Hepatocyte (in vitro differentiated cells): ENCODE measurements around the gene WDR6. TPM values are rescaled to one million over a fixed set of nuclear protein-coding genes. Genes with fewer than 3 reads are reported as not detected.

Source experiments
- DNase-seq: peaks from one replicate; pipeline ENCODE4 v3.0.0-alpha.2; 2016; ENCODE audit warnings: low spot score
- H2AFZ ChIP-seq: fragments of 200-600 bp; sonication (generic); 2 replicates; pipeline ENCODE4 v1.6.0; 2016; ENCODE audit warnings: antibody characterized with exemption, mild to moderate bottlenecking
- H3K27ac ChIP-seq: fragments of 200-600 bp; sonication (generic); 2 replicates; pipeline ENCODE4 v1.5.1; 2016; ENCODE audit warnings: mild to moderate bottlenecking
- H3K27me3 ChIP-seq: fragments of 200-600 bp; sonication (generic); 2 replicates; pipeline ENCODE4 v1.6.1; 2016
- H3K36me3 ChIP-seq: fragments of 200-600 bp; sonication (generic); replicated peaks from 2 replicates; pipeline ENCODE4 v1.5.1; 2016; ENCODE audit warnings: low read depth; ENCODE audit not compliant: insufficient read depth
- H3K4me1 ChIP-seq: fragments of 200-600 bp; sonication (generic); 2 replicates; pipeline ENCODE4 v1.5.1; 2016; ENCODE audit warnings: mild to moderate bottlenecking, moderate library complexity; ENCODE audit not compliant: insufficient read depth
- H3K4me2 ChIP-seq: fragments of 200-600 bp; sonication (generic); 2 replicates; pipeline ENCODE4 v1.6.0; 2016
- H3K4me3 ChIP-seq: fragments of 200-600 bp; sonication (generic); 2 replicates; pipeline ENCODE4 v1.5.1; 2016; ENCODE audit warnings: mild to moderate bottlenecking
- H3K79me2 ChIP-seq: fragments of 200-600 bp; sonication (generic); 2 replicates; pipeline ENCODE4 v1.6.0; 2017; ENCODE audit warnings: mild to moderate bottlenecking
- H3K9me2 ChIP-seq: fragments of 200-600 bp; sonication (generic); replicated peaks from 2 replicates; pipeline ENCODE4 v1.6.0; 2017; ENCODE audit warnings: mild to moderate bottlenecking; ENCODE audit not compliant: insufficient read depth
- H3K9me3 ChIP-seq: fragments of 200-600 bp; sonication (generic); 2 replicates; pipeline ENCODE4 v1.5.1; 2016; ENCODE audit warnings: low read depth, mild to moderate bottlenecking
- H4K20me1 ChIP-seq: fragments of 200-600 bp; sonication (generic); 2 replicates; pipeline ENCODE4 v1.6.0; 2016; ENCODE audit warnings: mild to moderate bottlenecking; ENCODE audit not compliant: insufficient read depth, poor library complexity, severe bottlenecking
- EZH2 ChIP-seq: fragments of 200-600 bp; sonication (generic); IDR thresholded peaks from 2 replicates; pipeline ENCODE4 v1.6.1; 2016; ENCODE audit warnings: antibody characterized with exemption, mild to moderate bottlenecking, borderline replicate concordance
- EZH2phosphoT487 ChIP-seq: fragments of 200-600 bp; sonication (generic); IDR thresholded peaks from one replicate; pipeline ENCODE4 v1.6.1; 2018; ENCODE audit warnings: antibody characterized with exemption, mild to moderate bottlenecking, low read depth, moderate library complexity; ENCODE audit not compliant: unreplicated experiment, severe bottlenecking
- WGBS: methylation state at CpG from one replicate; pipeline ENCODE4 v1.1.6; 2016; ENCODE audit warnings: low lambda C conversion rate; ENCODE audit errors: missing lambda C conversion rate; 5-methylcytosine and 5-hydroxymethylcytosine counted together
- polyA plus RNA-seq: library from polyadenylated mRNA; unstranded; fragments of >200 nt; fragmentation: Nextera tagmentation; extraction: Ambion mirVana; gene quantifications from 2 replicates; pipeline ENCODE4 v1.2.1, GENCODE V29; 2016
- total RNA-seq: library from RNA; depleted of rRNA; stranded (reverse); fragments of >200 nt; gene quantifications from 2 replicates; pipeline ENCODE4 v1.2.3, GENCODE V29; 2014
- TF ChIP-seq, protein P1 (sequence below): fragments of 200-600 bp; sonication (generic); IDR thresholded peaks from 2 replicates; pipeline ENCODE4 v1.5.1; 2016; ENCODE audit warnings: antibody characterized with exemption, mild to moderate bottlenecking; ENCODE audit not compliant: poor library complexity

WDR6 gene
- total and polyA plus RNA-seq, 2 experiments from 2014 or later = 157 to 190 TPM

DNA sequence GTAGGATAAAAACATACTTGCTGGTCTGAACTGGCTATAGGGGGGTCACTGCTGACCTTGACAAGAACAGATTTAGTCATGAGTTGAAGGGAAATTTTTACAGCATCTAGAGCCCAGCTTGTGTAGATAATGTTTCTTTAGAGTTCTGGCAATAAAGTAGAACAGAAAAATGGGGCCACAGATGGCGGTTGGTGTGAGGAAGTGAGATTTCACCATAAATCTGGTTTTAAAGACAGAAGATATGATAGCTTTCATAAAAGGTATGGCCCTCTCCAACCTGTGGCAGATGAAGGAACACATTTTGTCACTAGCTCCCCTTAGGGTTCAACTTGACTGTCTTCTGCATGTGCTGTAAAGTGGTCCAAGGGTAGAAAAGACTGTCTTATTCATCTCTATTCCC, 46.4 kb downstream of the WDR6 start:
- Histone ChIP-seq H4K20me1 (peaks cover 6% of the 10 kb centered on the region), H3K36me3 (no peaks in the 10 kb centered on the region)
- WGBS = 100% methylated on average over 1 of the region's 1 CpG

DNA sequence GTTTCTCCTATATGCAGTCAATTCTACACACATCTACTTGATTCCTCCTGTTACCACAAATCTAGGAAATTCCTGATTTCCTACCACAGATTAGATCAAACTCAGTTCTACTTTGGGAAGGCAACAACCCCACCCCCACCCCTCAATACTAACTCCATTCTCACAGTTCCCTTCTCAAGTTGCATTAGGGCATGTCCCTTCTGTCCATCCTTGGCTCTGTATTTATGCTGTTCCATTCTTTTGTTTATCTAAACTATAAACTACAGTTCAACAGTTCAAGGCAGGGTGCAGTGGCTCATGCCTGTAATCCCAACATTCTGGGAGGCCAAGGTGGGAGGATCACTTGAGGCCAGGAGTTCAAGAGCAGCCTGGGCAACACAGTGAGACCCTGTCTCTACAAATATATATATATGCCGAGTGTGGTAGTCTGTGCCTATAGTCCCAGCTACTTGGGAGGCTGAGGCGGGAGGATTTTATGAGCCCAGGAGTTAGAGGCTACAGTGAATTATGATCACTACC, 47.2 kb downstream of the WDR6 start:
- no peak overlapping the region for H2AFZ ChIP-seq
- H3K4me3 ChIP-seq = no peak overlapping the region
- TF ChIP-seq, protein P1, sequence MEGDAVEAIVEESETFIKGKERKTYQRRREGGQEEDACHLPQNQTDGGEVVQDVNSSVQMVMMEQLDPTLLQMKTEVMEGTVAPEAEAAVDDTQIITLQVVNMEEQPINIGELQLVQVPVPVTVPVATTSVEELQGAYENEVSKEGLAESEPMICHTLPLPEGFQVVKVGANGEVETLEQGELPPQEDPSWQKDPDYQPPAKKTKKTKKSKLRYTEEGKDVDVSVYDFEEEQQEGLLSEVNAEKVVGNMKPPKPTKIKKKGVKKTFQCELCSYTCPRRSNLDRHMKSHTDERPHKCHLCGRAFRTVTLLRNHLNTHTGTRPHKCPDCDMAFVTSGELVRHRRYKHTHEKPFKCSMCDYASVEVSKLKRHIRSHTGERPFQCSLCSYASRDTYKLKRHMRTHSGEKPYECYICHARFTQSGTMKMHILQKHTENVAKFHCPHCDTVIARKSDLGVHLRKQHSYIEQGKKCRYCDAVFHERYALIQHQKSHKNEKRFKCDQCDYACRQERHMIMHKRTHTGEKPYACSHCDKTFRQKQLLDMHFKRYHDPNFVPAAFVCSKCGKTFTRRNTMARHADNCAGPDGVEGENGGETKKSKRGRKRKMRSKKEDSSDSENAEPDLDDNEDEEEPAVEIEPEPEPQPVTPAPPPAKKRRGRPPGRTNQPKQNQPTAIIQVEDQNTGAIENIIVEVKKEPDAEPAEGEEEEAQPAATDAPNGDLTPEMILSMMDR = no peak
- TF ChIP-seq EZH2phosphoT487 = no peak
- no peak for TF ChIP-seq EZH2
- no peaks in the 10 kb centered on the region for H4K20me1 ChIP-seq
- no peak overlapping the region for H3K27ac ChIP-seq
- H3K36me3 ChIP-seq = no peaks in the 10 kb centered on the region
- WGBS = 95% methylated on average over 2 of the region's 2 CpGs
- H3K9me3 ChIP-seq = no peaks in the 10 kb centered on the region
- peaks cover 13% of the 10 kb centered on the region for H3K79me2 ChIP-seq
- H3K27me3 ChIP-seq = no peaks in the 10 kb centered on the region
- H3K9me2 ChIP-seq = no peaks in the 10 kb centered on the region
- no peak for DNase-seq
- no peaks in the 10 kb centered on the region for H3K4me1 ChIP-seq
- no peak overlapping the region for H3K4me2 ChIP-seq

More for the DNA sequence above, 46.4 kb downstream of the WDR6 start:
- Histone ChIP-seq H3K9me3 (no peaks in the 10 kb centered on the region), H3K27ac (no peak overlapping the region), H2AFZ (no peak overlapping the region), H3K4me3 (no peak overlapping the region), H3K27me3 (no peaks in the 10 kb centered on the region), H3K4me1 (no peaks in the 10 kb centered on the region), H3K4me2 (no peak overlapping the region), H3K79me2 (peaks cover 16% of the 10 kb centered on the region), H3K9me2 (no peaks in the 10 kb centered on the region)
- no peak for TF ChIP-seq EZH2phosphoT487
- TF ChIP-seq, protein P1 = no peak
- no peak for TF ChIP-seq EZH2
- no peak for DNase-seq

DNA sequence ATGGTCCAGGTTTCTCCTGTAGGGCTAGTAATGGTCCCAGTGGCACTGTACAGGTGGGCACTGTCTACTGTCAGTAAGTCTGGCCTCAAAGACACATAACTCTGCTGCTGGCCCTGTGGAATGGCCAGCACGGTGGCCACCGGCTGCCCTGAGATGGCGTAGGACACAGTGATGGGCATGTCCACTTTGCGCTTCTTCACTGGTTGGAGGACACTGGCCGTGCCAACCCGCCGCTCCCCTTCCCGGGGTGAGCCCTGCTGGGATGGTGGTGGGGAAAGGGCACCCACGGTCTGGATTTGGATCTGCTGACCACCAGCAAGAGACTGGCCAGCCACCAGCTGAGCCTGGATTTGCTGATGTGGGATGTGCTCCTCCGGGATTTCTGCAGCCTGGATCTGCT, 50.1 kb downstream of the WDR6 start:
- TF ChIP-seq EZH2phosphoT487 (no peak), EZH2 (no peak)
- TF ChIP-seq, protein P1 = no peak
- Histone ChIP-seq H3K36me3 (no peaks in the 10 kb centered on the region), H4K20me1 (no peaks in the 10 kb centered on the region), H3K4me3 (no peak overlapping the region), H3K4me1 (no peaks in the 10 kb centered on the region), H2AFZ (no peak overlapping the region), H3K9me2 (no peaks in the 10 kb centered on the region), H3K4me2 (no peak overlapping the region), H3K79me2 (peaks cover 17% of the 10 kb centered on the region), H3K27me3 (no peaks in the 10 kb centered on the region), H3K27ac (no peak overlapping the region), H3K9me3 (no peaks in the 10 kb centered on the region)
- no peak for DNase-seq
- 97% methylated on average over 10 of the region's 10 CpGs for WGBS

DNA sequence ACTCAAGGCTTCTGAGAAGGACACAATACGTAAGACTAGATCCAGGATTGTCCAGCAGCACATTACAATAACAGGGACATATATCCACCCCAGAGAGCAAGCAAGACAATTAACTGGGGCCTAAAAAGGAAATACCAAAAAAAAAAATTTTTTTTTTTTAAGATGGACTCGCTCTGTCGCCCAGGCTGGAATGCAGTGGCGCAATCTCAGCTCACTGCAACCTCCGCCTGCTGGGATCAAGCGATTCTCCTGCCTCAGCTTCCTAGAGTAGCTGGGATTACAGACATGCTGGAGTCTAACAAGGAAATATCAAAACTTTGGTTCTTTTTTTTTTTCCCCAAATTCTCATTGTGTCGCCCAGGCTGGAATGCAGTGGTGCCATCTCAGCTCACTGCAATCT, 50.8 kb downstream of the WDR6 start:
- no peak for DNase-seq
- H3K27me3 ChIP-seq = no peaks in the 10 kb centered on the region
- no peaks in the 10 kb centered on the region for H3K36me3 ChIP-seq
- 83% methylated on average over 7 of the region's 7 CpGs for WGBS
- no peak overlapping the region for H3K4me3 ChIP-seq
- no peak overlapping the region for H3K27ac ChIP-seq
- no peak overlapping the region for H2AFZ ChIP-seq
- TF ChIP-seq, protein P1 = no peak
- TF ChIP-seq EZH2 (no peak), EZH2phosphoT487 (no peak)
- H3K9me2 ChIP-seq = no peaks in the 10 kb centered on the region
- H3K4me2 ChIP-seq = no peak overlapping the region
- no peaks in the 10 kb centered on the region for H3K4me1 ChIP-seq
- no peaks in the 10 kb centered on the region for H3K9me3 ChIP-seq
- no peaks in the 10 kb centered on the region for H4K20me1 ChIP-seq
- H3K79me2 ChIP-seq = peaks cover 17% of the 10 kb centered on the region
